AG09319 (cell line): ENCODE measurements around the gene KBTBD7.

Experiments
- DNase-seq: peaks from one replicate; pipeline ENCODE4 v3.0.0-alpha.2; 2010; ENCODE audit warnings: low read depth; ENCODE audit errors: extremely low read depth
- CTCF ChIP-seq: IDR thresholded peaks from 2 replicates; pipeline ENCODE4 v1.5.1; 2011; ENCODE audit warnings: low read depth, mild to moderate bottlenecking, inconsistent platforms, low read length, moderate library complexity

Gene KBTBD7

GRCh38 chr13:41212881-41213280 is 18.5 kb upstream of the KBTBD7 start:
- TF ChIP-seq CTCF, result no peak
- DNase-seq, result peak; percentile 20

DNA sequence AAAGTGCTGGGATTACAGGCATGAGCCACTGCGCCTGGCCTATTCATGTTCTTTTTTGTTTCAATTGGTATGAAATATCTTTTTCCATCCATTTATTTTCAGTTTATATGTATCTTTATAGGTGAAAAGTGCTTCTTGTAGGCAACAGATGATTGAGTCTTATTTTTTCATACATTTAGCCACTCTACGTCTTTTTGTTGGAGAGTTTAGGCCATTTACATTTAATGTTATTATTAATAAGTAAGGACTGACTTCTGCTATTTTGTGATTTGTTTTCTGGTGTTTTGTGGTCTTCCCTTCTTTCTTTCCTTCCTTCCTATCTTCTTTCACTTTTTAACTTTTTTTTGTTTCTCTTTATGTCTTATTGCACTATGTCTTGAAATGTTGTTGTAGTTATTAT is 16.7 kb upstream of the KBTBD7 start:
- DNase-seq, result no peak
- TF ChIP-seq CTCF, result no peak

DNA sequence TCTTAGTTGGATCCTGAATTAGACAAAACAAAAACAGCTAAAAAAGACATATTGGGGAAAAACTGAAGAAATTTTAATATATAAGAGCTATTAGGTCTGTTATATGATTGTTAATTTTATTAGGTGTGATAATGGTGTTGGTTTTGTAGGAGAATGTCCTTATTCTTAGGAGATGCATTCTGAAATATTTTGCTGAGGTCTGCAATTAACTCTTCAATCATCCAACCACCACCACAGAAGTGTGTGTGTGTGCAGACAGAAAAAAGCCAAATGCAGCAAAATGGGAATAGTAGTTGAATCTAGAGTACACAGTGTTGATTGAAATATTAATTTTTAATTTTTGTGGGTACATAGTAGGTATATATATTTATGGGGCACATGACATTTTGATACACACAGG is 12.1 kb upstream of the KBTBD7 start:
- no peak for TF ChIP-seq CTCF
- no peak for DNase-seq

GRCh38 chr13:41203810-41204209 is 9.4 kb upstream of the KBTBD7 start:
- TF ChIP-seq CTCF, result no peak
- DNase-seq, result no peak

DNA sequence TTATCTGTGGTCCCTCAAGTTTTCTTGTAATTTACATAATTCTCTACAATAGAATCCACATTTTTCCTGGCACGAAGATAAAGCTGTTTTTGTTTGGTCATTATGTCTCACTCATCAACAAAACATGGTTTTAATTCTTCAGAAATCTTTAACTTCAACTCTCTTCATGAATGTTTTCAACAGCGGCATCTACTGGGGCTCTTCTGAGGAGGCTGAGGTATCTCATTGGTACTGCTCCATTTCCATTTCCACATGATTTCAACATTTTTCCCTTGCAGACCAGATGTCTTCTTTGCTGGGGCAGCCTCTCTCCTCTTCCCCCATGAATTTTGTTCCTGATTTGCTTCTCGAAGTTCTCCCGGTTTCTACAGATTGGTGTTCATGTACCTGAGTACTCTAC is 5.8 kb upstream of the KBTBD7 start:
- peak; percentile 57 for TF ChIP-seq CTCF
- no peak for DNase-seq

- DNase-seq, result peak; percentile 81
- no peak for TF ChIP-seq CTCF
Measured at GRCh38 chr13:41199526-41199925, 5.2 kb upstream of the KBTBD7 start.

GRCh38 chr13:41199079-41199478 is 4.7 kb upstream of the KBTBD7 start:
- DNase-seq, result no peak
- no peak for TF ChIP-seq CTCF
